ENCODE measurements around the gene PXDN.

PXDN gene

DNA sequence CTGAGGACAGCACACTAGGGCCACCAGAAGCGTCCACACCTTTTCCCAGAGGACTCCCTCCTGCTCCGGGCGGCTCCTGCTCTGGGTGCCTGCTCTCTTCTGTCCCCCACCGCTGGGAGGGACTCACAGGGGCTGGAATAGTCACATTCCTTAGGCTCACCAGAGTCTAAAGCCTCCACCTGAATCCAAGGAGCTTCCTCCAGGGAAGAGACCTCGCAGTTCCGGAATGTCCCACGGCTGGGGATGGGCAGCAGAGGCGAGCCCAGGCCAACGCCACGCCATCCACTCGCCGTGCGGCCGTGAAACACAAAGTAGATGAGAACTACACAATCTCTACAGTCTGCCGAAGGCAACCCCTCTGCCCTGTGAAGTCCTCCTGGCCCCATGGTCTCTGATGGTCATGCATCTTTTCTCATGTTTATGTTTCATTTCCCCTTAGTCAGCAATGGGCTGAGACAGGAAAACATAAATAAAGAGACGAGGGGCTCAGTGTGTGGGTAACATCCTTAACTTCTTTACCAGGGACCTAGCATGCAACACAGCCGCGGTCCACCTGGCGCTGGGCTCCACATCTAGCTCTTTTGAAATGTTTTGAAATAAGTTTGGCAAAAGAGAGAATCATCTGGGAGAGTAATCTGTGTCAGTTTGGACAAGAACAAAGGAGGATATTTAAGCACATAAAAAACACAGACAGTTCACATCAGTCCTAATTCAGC lies 98.4 kb downstream of the PXDN start:
- no peak overlapping the region for H3K4me3 ChIP-seq (ENCODE audit: control insufficient read depth, low read depth, low read length)
- TF ChIP-seq, protein P1, sequence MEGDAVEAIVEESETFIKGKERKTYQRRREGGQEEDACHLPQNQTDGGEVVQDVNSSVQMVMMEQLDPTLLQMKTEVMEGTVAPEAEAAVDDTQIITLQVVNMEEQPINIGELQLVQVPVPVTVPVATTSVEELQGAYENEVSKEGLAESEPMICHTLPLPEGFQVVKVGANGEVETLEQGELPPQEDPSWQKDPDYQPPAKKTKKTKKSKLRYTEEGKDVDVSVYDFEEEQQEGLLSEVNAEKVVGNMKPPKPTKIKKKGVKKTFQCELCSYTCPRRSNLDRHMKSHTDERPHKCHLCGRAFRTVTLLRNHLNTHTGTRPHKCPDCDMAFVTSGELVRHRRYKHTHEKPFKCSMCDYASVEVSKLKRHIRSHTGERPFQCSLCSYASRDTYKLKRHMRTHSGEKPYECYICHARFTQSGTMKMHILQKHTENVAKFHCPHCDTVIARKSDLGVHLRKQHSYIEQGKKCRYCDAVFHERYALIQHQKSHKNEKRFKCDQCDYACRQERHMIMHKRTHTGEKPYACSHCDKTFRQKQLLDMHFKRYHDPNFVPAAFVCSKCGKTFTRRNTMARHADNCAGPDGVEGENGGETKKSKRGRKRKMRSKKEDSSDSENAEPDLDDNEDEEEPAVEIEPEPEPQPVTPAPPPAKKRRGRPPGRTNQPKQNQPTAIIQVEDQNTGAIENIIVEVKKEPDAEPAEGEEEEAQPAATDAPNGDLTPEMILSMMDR (IDR thresholded peaks at IDR 0.05; ENCODE audit: control insufficient read depth, insufficient read depth, low read depth, low read length, missing control alignments), result no peak
- no peak for DNase-seq (ENCODE audit: low read depth)

DNA sequence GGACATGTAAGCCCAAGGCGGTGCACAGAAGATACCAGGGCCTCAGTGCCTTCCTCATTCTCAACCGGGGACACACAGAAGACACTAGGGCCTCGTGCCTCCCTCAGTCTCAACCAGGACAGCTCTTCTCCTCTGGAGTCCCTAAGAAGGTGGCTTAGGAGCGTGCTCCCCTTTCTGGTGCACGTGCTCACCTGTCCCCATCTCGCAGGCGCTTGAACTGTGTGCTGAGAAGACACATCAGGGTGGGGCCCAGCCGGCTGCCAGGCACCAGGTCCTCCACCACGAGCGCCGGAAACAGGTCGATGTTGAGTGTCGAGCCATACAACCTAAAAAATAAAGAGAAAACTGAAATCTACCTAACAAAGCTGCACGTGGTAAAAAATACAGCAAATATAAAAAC lies 99.9 kb downstream of the PXDN start:
- TF ChIP-seq, protein P1 (IDR thresholded peaks at IDR 0.05; ENCODE audit: control insufficient read depth, insufficient read depth, low read depth, low read length, missing control alignments), result no peak
- H3K4me3 ChIP-seq (ENCODE audit: control insufficient read depth, low read depth, low read length), result no peak overlapping the region
- no peak for DNase-seq (ENCODE audit: low read depth)

DNA sequence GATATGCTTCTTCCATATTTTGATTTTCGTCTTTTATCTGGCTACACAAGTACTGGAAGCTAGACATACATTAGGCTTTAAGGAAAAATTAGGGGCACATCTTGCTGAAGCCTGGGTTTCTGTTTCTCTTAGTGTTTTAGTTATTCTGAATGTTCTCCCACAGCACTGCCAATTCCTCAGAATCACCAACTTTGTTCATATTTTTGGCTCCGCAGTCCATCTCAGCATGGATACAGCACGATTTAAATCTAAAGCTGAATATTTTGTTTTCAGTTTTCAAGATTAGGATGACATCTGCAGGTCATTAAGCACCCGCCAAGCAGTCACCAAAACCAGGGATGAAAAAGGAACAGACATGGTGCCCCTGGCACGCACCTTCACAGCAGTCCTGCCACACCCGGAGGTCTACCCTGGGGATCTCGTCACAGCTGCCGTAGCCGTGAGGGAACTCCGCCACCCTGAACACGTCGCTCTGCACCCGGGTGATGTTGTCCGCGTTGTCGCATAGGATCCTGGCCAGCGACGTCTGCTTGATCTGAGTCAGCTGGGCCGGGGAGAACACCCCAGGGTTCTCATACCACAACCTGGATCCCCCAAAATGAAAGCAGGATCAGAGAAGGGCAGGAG lies 101.2 kb downstream of the PXDN start:
- H3K4me3 ChIP-seq (ENCODE audit: control insufficient read depth, low read depth, low read length), result no peak overlapping the region
- no peak for DNase-seq (ENCODE audit: low read depth)
- TF ChIP-seq, protein P1 (IDR thresholded peaks at IDR 0.05; ENCODE audit: control insufficient read depth, insufficient read depth, low read depth, low read length, missing control alignments), result no peak

DNA sequence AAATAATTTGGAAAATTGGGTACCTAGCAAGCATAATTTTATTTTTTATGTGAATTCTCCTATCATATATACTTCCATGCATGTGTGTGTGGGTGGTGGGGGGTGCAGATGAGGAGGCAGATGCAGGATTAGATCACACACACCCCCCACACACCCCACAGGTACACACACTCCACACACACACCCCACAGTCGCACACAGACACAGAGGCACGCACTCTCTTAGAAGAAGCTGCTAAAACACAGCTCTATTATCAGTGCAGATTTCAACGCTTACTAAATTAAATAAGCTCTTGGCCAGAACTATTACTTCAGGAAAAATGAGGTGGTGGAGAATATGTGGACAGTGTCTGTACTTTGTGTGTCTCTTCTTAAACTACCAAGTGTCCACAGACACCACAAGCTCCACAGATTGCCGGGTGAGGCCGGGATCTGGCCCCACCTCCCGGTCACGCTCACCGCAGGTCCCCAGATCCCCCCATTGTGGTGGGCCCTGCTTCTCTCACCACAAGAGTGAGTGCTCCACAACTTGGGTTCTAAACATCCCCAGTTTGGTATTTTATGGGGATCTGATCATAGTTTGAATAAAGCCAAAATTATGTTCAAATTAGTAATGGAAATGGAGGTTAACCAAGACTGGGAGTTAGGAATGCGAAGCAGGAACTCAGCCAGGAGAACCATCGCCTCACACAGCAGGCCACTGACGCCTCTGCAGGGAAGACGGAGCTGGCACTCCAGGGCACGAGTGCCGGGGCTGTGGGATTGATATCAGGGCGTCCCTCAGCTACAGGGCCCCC lies 102.1 kb downstream of the PXDN start:
- H3K4me3 ChIP-seq (ENCODE audit: control insufficient read depth, low read depth, low read length), result no peak overlapping the region
- DNase-seq (ENCODE audit: low read depth), result no peak
- TF ChIP-seq, protein P1 (IDR thresholded peaks at IDR 0.05; ENCODE audit: control insufficient read depth, insufficient read depth, low read depth, low read length, missing control alignments), result no peak

DNA sequence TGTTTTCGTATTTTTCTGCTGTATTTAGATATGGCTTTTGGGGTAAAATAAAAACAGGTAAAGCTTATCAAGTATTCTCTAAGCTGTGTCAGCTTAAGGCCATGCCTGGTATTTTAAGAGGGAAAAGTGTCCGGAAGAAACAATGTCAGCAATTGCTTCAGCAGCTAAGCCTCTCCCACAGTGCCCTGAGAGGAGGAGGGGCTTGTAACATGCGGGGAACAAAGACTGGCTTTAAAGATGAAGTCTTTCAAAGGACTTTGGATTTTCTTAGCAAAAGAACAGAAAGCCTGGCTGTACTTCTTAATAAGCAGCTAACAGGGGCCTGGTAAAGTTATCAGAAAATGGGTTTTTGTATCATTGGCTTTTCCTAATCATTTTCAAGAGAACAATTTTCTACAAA lies 102.8 kb downstream of the PXDN start:
- TF ChIP-seq, protein P1 (IDR thresholded peaks at IDR 0.05; ENCODE audit: control insufficient read depth, insufficient read depth, low read depth, low read length, missing control alignments), result no peak

DNA sequence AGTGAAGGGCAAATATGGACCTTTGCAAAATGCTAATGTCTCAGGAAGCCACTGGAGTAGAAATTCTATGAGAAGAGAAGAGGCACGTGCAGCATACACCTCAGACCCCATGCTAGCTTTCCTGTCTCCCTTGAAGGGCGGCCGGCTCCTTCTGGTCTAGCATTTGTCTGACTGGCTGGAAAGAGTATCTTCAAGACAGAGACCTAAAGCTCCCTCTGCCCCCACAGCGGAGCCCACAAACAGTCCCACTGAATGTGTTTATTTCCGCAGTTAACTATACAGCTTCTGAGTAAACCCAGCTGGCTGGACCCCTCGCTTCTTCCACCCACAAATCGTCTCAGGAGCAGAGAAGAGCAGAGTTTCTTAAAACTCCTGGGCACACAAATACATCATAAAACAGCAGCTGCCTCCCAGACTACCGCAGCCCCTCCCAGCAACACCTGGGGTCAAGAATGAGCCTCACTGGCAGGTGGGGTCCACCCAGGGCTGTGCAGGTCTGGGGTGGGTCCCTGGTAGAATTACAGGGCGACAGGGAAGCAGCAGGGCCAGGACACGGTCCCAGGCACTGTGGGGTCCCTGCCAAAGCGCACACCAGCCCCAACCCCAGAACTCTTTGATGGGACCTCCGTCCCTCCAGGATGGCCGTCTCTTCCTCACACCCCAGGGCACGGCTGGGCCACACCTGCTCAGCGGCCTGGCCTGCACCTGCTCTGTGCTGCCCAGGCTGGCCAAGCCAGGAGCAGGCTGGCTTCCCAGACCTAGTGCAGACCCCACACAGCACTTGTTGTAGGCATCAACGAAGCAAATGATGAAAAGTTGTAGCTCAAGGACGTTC lies 103.8 kb downstream of the PXDN start:
- DNase-seq (ENCODE audit: low read depth), result no peak
- TF ChIP-seq, protein P1 (IDR thresholded peaks at IDR 0.05; ENCODE audit: control insufficient read depth, insufficient read depth, low read depth, low read length, missing control alignments), result no peak
- no peak overlapping the region for H3K4me3 ChIP-seq (ENCODE audit: control insufficient read depth, low read depth, low read length)

More for the DNA sequence above, 102.8 kb downstream of the PXDN start:
- DNase-seq (ENCODE audit: low read depth), result no peak
- H3K4me3 ChIP-seq (ENCODE audit: control insufficient read depth, low read depth, low read length), result no peak overlapping the region
